HG03196 (cell line): ENCODE data around the gene KLF7.

ENCODE experiments used
- ATAC-seq: cut with Tn5 transposase; IDR thresholded peaks from one replicate; pipeline ENCODE4 v1.9.1; 2021; ENCODE audit not compliant: unreplicated experiment

KLF7 gene

DNA sequence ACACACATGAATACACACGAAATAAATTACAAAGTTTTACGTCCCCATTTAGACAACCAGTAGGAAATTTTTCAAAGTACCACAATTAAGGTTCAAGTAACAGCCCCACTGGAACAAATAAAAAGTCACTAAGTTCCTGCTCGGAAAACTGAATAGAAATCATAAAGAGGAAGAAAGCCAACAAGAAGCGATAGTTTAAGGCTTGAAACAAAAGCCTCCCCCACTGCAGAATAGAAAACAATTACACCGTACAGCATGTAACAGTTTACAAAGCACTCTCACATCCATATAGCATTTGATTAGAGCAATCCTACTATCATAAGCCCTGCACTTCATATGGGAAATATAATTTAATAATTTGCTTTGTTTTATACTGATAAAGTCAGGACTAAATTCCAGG is 15.5 kb downstream of the KLF7 start:
- no peak for ATAC-seq

DNA sequence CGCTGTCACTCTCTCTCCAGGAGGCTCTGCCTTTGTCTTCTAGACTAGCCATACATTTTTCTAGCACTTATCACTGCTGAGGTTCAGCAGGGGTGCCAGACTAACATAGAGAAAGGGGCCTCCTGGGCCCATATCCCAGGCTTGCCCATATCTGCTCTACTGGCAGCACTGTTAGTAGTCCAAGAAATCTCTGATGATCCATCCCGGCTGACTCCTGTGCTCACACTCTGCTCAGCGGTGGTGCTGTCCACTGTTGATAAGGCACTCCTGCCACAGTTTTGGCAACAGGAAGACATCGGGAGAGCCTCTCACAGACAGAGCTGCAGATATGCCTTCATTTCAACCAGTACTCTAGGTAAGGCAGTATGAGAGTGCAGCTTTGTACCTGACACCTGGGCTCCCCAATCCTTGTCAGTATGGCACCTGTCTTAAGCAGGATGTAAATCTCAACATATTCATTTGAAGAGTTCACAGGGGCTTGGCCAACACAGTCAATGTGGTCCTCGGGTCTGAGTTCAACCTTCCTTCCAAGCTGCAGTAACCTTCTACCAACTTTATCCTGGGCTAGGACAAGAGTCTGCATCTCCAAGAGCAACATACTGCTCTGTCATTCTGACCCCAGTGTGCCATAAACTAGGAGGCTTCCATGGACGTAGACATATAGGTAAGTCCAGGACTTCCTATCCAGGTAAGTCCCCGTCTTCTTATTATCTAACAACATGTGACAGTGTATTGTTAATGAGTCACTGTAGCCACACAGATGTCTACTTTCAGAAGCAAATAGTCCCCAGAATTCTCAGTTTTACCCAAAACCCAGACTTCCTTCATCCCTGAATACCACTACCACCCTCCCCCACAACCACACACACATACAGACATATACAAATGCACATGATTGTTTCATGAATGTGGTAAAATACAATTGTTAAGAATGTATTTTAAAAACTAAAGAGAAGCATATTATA is 16.2 kb downstream of the KLF7 start:
- ATAC-seq: peak; percentile 88

DNA sequence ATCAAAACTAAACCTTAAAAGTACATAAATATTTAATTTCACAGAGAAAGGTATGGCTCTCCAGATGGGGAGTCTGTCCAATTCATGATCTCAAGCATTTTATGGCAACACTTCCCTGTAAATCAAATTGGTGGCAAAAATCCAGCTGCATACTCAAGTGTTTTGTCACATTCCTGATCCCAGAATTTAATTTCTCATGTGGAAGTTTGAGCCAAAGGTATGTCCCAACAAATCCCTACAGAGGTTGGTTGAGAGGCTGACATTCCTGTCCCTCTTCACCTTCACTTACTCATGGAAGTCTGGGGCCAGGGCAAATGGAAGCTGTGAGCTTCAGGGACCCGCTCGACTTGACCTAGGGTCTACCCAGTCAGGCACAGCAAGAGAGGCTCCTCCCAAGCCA is 17.7 kb downstream of the KLF7 start:
- ATAC-seq: no peak

DNA sequence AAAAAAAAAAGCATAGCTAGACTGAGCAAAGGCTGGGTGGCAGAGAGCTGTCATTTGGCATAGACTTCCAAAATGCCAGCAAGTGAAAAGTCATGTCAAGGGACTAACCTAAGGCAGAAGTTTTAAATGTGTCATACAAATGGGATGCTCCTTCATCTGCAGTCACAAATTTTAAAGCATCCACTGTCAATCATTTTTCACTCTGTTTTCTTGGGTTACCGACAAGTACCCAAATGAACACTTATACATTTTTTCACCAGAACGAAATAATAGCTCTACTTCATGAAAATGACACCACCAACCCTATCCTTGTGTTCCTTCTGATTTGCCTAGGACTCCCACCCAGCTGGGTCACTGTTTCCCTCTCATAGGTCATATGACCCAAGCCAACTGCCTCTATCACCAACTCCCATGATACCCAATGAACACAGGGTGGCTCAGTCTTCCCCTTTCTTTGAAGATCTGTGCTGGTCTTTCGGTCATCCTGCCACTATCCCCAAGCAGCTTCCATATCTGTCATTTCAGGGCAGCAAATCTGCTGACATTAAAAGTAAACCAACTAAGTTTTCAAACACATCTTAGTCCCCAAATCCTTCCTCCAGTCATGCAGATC is 21.5 kb downstream of the KLF7 start:
- ATAC-seq: no peak

DNA sequence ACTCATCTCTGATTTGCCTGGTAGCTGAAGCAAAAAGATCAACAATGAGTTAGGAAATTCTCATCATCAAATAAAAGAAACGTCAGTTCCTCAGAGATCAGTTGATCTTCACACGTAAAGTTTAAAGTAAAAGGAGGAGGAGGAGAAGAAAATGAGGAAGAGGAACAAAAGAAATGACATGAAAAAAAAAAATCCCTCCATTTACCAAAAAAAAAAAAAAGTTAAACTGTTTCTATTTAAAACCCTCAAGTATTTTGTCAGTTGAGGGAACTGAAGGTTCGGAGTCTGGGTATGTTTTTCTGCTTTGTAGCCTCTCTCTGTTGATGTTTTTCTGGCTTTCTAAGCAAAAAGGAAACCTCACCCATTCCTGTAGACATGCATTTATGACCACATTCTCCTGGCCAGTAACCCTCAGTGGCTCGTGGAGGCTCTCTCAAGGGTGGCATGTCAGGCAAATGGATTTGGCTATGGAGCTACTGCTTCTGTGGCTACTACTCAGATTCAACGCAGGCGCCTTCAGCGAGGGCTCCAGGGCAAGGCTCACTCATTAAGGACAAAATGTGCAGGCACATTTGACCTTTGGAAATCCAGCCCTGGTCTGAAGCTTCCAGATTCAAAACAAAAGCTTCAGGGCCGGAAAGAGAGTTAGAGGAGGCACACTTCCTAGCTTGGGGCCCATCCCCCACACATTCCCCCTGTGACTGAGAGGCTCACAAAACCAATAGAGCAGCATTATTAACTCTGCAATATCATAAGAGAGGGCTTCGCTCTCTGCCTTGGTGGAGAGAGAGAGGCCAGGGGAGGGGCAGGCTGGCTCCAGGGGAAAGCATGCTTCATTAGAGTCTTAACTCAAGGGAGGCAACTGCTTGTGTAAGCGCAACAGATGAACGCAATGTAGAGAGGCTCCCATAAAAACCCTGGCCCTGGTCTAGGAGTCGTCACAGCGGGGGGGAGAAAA is 22.3 kb downstream of the KLF7 start:
- peak; percentile 46 for ATAC-seq

DNA sequence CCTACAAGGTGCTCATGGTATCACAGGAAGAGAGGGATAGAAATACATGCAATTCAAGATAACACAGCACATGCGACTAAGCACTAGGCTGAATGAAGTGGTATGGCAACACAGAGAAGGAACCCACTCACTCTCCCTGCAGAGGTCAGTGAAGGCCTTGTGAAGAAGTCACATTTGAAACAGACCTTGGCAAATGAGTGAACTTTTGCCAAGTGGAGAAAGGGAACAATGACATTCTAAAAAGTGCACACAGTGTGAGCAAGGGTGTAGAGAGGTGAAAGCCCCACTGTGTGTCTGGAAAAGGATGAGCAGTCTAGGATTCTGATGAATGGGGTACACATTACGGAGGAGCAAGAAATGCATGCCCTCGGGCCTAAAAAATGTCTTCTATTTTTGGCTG is 23.3 kb downstream of the KLF7 start:
- no peak for ATAC-seq

DNA sequence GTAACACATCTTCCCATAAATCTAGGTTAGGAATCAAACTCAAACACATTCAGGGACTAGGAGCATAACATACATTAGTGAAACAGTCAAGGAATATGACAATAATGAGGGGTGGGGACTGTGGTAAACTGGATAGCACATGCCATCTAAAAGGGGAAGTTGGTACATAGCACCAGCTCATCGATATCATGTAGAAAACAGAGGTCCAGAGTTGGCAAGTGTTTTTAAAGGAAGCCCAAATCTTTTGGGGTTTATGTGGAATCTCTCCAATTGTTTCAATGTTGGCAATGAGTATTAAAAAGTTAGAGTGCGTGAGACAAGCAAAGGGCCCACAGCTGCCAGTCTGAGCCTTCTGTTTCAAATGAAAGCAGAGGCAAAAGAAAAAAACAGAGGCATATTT is 24.4 kb downstream of the KLF7 start:
- ATAC-seq: no peak

DNA sequence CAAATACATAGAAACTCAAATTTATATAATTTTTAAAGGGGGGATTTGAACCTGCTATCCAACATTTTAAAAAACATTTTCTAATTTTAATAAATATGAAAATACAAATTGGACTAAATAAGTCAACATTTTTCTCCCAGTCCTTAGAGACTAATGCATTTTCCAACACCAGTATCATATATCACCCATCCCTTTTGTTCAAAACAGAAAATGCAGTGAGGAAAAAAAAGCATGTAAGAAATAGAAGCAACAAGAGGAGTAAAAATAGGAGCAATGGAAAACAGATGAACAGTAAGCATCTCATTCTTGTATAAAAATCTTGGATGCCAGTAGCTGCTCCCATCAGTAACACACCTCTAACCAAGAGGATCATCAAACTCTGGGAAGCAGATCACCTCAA is 25.5 kb downstream of the KLF7 start:
- no peak for ATAC-seq

DNA sequence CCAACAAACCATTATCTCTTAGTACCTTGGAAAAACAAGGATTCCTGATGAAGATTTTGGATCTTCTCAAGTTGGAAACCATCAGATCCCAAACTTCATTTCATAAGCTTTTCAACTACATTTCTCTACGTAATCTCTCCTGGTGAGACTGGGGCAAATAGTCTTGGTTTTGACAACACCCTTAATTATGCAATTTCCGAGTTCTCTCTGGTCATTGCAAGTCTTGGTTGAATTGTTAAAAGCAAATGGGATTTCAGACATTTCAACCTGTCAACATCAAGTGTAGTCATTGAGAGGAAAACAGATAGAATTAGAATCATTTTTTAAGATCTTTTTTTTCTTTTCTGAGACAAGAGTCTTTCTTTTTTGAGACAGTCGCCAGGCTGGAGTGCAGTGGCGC is 26.2 kb downstream of the KLF7 start:
- no peak for ATAC-seq

DNA sequence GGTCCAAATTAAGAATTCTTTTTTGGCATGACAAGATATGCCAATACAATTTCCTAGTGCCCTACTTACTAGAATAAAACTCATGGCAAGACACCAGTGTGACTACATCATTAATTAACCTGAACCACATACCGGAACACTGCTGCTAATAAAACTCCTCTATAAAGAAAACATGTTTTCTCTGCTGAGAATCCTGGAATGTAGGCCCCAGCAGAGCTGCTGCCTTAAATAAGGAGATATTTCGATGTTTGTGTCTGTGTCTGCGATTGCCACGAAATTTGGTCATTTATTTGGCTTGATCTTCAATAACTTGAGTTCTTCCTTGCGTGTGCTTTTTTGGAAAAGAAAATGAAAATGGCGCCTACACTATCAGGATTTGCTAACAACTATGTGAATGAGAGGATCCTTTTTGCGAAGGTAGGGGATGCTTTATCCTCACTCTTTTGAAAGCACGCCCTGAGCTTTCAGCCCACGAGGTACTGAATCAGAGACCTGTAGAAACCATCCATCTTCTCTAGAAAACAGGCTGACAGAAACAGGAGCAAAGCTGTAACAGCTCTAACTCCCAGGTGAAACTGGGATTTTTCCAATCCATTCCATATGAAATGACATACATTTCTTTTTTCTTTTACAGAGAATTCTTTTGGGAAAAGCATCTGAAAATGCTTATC is 27.0 kb downstream of the KLF7 start:
- no peak for ATAC-seq

DNA sequence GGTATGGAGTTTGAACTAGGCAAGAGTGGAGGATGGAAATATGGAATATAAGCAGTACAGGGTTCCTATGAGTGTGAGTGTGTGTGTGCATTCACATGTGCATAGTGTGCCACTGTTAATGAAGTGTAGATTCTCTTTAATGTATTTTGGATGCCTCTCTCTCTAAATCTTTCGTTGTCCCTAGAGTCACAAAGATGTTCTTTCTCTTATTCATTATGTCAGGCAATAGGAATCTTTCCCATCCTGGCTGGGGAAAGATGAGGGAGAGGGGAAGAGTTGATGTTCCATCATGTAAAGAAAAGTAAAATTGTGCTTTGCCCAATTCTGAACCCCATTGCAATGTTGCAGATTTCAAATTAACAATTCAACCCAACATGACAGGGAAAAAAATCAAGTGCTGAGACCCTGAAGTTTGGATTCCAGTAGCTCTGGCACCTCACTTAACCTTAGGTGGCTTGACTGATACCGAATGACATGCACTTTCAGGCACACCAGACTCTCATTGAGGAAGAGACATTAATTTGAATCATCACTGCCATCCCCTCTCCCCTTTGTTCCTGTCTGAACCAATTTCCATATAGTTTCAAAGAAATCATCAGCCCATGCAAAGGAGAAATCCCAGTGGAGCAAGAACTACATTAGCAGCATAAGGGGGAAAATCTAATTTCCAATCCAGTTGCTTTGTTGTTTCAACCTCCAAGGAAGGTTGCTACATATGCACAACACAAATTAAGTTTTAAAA is 28.0 kb downstream of the KLF7 start:
- no peak for ATAC-seq

DNA sequence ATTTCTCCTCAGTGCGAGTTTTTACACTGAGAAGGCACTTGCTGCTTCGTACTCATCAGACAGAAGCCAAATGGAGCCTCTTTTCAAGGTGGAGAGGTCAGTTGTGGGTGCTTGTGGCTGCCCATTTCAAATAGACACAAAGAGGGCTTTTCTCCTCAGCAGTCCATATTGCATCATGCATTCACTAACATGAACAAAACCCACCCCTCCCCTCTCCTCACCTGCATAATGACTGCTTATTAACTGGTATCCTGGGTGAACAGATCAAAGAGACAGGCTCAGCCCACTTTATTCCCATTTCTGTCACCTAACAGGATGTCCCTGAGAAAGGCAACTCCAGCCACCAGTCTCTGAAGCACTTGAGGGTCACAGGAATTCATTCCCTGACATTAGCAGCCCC is 28.9 kb downstream of the KLF7 start:
- ATAC-seq: no peak

DNA sequence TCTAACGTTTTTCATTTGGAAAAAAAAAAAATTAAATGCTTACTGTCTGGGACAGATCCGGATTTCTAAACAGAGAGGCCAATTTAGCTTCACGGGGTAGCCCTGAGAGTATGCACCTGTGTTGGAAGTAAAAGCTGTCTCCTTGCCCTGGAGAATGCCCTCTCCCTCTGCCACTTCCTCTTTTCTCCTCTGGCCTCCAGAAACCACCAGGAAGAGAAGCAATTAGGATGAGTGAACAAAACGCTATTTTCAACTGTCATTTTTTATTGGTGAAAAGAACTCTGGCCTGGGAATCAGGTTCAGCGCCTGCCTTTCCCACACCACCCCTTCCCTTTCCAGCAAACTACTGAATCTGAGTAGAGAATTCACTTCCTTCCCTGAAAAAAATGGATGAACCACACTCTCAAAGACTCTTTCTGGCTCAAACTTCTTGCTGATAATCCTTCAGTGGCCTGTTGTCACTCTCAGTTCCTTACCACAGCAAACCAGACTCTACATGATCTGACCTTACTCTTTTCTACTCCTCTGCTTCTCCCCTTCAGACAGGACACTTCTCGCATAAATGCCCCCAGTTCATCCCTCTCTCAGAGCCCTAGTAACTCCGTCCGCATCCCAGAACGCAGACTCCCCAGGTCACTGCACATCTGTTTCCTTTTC is 29.8 kb downstream of the KLF7 start:
- ATAC-seq: no peak

DNA sequence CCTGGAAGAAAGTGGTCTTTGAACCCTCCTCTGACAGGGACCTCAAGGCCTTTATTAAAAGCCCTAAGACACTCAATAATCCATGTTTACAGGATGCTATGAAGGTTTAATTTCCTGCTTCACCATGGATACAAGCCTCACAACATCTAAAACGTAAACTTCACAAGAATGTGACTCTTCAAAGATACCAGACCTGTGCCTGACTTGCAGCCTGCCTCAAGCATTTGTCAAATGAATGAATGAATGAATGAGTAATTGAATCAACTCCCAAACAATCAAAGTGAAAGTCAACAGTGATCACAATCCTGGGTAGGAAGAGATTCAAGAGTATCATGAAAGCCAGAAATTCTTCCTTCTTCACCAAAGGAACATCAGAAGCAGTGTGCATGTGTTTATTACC is 30.4 kb downstream of the KLF7 start:
- no peak for ATAC-seq

DNA sequence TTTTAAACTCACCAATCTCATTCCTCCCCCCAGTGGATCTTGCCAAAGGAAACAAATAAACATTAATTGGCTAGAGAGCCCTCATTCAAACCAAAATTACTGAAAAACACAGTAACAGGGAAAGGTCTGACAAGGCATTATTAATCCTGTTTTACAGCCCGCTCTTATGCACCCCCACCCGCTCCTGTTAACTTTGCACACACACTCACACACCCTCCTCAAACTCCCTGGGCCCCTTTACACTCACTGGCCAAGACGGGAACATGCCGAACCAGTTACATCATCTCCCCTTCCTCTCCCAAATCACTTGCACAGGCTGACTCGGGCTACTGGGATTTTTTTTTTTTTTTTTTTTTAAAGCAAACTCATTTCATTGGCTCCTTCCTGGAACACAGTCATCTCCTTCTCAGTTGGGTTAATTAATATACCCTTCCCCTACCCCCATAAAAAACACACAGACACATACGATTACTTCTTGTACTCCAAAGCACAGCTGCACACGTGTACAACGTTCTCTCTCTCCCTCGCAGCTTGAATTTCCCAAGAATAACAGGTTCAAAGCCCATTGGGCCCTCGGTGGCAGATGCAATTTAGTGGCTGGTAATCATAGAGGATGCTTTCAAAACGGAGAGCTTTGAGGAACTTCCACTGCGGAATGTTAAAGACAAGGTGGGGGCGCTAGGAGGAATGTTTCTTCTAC is 31.8 kb downstream of the KLF7 start:
- ATAC-seq: no peak

DNA sequence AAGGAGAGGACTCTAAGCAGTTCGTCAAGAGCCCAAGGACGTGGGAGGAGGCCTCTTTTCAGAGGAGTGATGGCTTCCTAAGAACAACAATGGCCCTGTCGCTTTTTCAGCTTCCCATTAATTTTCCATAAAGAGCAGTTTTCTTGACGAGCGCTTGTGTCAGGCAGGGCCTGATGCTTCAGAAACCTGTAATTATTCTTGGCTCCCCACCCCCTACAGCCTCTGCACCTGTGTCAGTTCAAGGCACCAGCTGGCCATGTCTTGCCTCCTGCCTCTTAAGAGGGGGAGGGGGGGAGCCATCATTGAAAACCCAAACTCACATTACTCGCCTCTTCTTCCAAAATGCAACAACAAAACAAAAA is 32.3 kb downstream of the KLF7 start:
- ATAC-seq: no peak

DNA sequence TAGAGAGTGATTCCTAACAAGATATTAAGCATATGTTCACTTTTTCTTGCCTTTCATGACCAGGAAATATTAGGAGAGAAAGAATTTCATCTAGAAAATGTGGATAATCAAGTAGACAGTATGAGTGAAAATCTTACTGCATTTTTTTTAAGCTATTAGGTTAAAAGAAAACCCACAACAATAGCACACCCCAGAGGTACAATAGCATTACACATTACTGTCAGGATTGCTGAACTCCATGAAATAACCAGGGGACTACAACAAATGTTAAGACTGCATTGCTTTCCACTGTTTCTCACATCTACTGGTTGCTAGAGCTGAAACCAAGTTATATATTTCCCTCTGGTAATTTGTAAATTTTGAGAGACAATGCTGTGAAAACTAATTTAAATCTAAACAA is 33.7 kb downstream of the KLF7 start:
- ATAC-seq: no peak

DNA sequence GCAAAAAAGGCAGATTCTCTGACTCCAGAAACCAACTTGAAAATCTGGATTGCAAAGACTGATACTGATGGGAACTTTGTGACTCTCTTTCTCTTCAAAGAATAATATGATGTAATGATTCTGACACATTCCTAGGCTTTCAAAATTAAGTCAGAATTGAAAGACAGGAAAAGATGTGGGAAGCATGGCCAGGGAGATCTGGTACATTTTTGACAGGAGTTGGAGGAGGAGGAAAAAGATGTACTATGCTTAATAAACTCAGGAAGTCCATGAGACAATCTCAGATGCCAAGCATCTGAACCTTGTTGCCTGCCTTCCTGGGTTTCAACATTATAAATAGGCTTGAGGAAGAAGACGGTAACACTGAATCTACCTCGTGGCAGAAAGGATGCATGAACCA is 34.2 kb downstream of the KLF7 start:
- ATAC-seq: no peak

DNA sequence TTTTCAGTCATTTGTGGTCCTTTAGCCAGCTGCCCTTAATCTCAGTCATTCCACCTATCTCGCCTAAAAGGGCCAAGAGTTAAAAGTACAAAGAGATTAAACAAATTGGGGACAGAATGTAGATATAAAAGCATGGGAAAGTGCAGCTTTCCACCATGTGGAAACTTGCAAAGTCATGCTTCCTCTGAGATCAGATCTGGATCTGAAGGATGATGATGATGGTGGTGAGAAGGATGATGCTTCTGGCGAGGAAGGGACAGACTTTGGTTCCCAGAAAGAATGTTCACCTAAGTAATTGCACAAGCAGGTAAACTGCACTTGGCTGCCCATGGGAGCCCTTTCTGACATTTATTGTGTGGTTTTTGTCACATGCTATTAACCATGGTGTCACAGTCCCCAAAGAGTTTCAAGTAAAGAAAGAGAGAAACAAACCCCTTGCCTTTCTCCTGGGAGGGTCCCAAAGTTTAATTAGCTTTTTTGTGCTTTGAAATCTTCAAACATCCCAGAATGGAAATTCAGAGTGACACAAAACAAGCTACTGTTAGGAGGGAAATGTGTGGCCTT is 34.7 kb downstream of the KLF7 start:
- ATAC-seq: no peak
